K562 (cell line): Measurements from ENCODE around the gene POLD1. TPM values are rescaled to one million over a fixed set of nuclear protein-coding genes. Genes with fewer than 3 reads are reported as not detected.

Experiments
- ATAC-seq: fragments of 200-7000 bp; cut with Tn5 transposase; 3 replicates; pipeline ENCODE4 v1.9.1; 2020; ENCODE audit warnings: moderate library complexity
- BruUV-seq: library from RNA; stranded (reverse); fragments of 400-500 nt; replicated peaks from 2 replicates; lab custom pipeline; 2021; lab: Mats Ljungman, UMichigan
- CTCF ChIA-PET: fragments of 300-600 bp; formaldehyde crosslinking; extraction: SDS; loops from one replicate; lab custom pipeline; 2021; ENCODE audit warnings: low intra/inter-chr PET ratio; lab: Yijun Ruan, JAX
- POLR2A ChIA-PET: fragments of 300-600, 350-650 bp; sonication (Branson Sonifier 250); formaldehyde crosslinking; extraction: SDS; loops from one replicate; lab custom pipeline; 2021; ENCODE audit warnings: antibody characterized with exemption, inconsistent platforms; lab: Yijun Ruan, JAX
- DNase-seq, 4 experiments: peaks; one replicate each; pipeline versions ENCODE4 v3.0.0 to v3.0.0-alpha.2; 2011 to 2018; ENCODE audit warnings: low spot score in 3 of 4, mixed read lengths in 3 of 4; ENCODE audit errors: extremely low read depth in 1 of 4
- FAIRE-seq: peaks from 2 replicates; lab custom pipeline; 2011; peaks lifted over from hg19 to GRCh38; lab: Jason Lieb, UNC
- H2AFZ ChIP-seq: 2 replicates; pipeline ENCODE4 v1.6.0; 2011; ENCODE audit warnings: low read depth, low read length, control low read depth, inconsistent platforms
- H3K27ac ChIP-seq: fragments of 200-600 bp; 3 replicates; pipeline ENCODE4 v1.8.0; 2011; ENCODE audit warnings: low read depth, mild to moderate bottlenecking, control low read depth, inconsistent platforms, low read length, moderate library complexity, mixed read lengths; ENCODE audit errors: extremely low read depth
- H3K27me3 ChIP-seq, 2 experiments: fragments of 300-600 bp in 1 of 2; 2 replicates in 1 of 2; 3 replicates in 1 of 2; pipeline versions ENCODE4 v1.6.0 to v1.8.0; 2011; ENCODE audit warnings: inconsistent platforms in 2 of 2, low read length in 2 of 2, mild to moderate bottlenecking in 1 of 2, mixed read lengths in 1 of 2, moderate library complexity in 1 of 2; ENCODE audit not compliant: control insufficient read depth in 2 of 2, insufficient read depth in 2 of 2
- H3K36me3 ChIP-seq: fragments of 300-600 bp; 3 replicates; pipeline ENCODE4 v1.8.0; 2011; ENCODE audit warnings: mild to moderate bottlenecking, low read length, inconsistent platforms; ENCODE audit not compliant: control insufficient read depth, insufficient read depth
- H3K4me1 ChIP-seq, 2 experiments: fragments of 200-600 bp in 1 of 2; replicated peaks in 1 of 2; 2 replicates in 1 of 2; 3 replicates in 1 of 2; pipeline versions ENCODE4 v1.5.1 to v1.8.0; 2011; ENCODE audit warnings: inconsistent platforms in 2 of 2, low read length in 2 of 2, mild to moderate bottlenecking in 1 of 2, mixed read lengths in 1 of 2, moderate library complexity in 1 of 2; ENCODE audit not compliant: control insufficient read depth in 2 of 2, insufficient read depth in 2 of 2
- H3K4me2 ChIP-seq: 2 replicates; pipeline ENCODE4 v1.6.1; 2011; ENCODE audit warnings: low read length, control low read depth, inconsistent platforms, mixed read lengths; ENCODE audit not compliant: insufficient read depth
- H3K4me3 ChIP-seq: fragments of 200-600 bp; sonication (generic), shearing (Covaris generic); 2 replicates; pipeline ENCODE4 v1.5.1; 2016; ENCODE audit warnings: control low read depth, inconsistent platforms
- H3K79me2 ChIP-seq: fragments of 200-600 bp; 3 replicates; pipeline ENCODE4 v1.8.0; 2011; ENCODE audit warnings: low read length, inconsistent platforms; ENCODE audit not compliant: control insufficient read depth, insufficient read depth
- H3K9ac ChIP-seq, 2 experiments: 2 replicates each; pipeline versions ENCODE4 v1.6.0 to v1.6.1; 2011; ENCODE audit warnings: low read depth in 2 of 2, low read length in 2 of 2, control low read depth in 1 of 2, inconsistent platforms in 1 of 2, mild to moderate bottlenecking in 1 of 2, mixed read lengths in 1 of 2; ENCODE audit not compliant: insufficient read depth in 1 of 2
- H3K9me1 ChIP-seq: one replicate; pipeline ENCODE4 v1.6.0; 2011; ENCODE audit warnings: inconsistent platforms, mild to moderate bottlenecking, low read length, moderate library complexity; ENCODE audit not compliant: control insufficient read depth, insufficient read depth
- H3K9me3 ChIP-seq: replicated peaks from 2 replicates; pipeline ENCODE4 v1.5.1; 2011; ENCODE audit warnings: low read depth, low read length, inconsistent platforms; ENCODE audit not compliant: control insufficient read depth, insufficient read depth
- H4K20me1 ChIP-seq: replicated peaks from 2 replicates; pipeline ENCODE4 v1.6.1; 2011; ENCODE audit warnings: low read length, inconsistent platforms, mixed read lengths; ENCODE audit not compliant: control insufficient read depth, insufficient read depth
- CCNT2 ChIP-seq: IDR thresholded peaks from 2 replicates; pipeline ENCODE4 v1.6.1; 2011; ENCODE audit warnings: borderline replicate concordance, low read depth, mild to moderate bottlenecking, moderate library complexity, mixed read lengths, low read length; ENCODE audit not compliant: insufficient read length; ENCODE audit errors: extremely low read depth
- CHD2 ChIP-seq: IDR thresholded peaks from 2 replicates; pipeline ENCODE4 v1.6.1; 2011; ENCODE audit warnings: low read depth, low read length
- DDX20 ChIP-seq: fragments of 450-650 bp; IDR thresholded peaks from 2 replicates; pipeline ENCODE4 v1.6.1; 2016; ENCODE audit warnings: missing genetic modification characterization, low read depth, mild to moderate bottlenecking, missing compliant biosample characterization, moderate library complexity
- GABPA ChIP-seq: fragments of 200-800 bp; sonication (Bioruptor generic); conservative IDR thresholded peaks from 2 replicates; pipeline ENCODE4 v1.6.1; 2016; ENCODE audit warnings: low read depth, missing genetic modification characterization, missing compliant biosample characterization
- GABPB2 ChIP-seq: fragments of 250-450 bp; sonication (Bioruptor Pico); conservative IDR thresholded peaks from 2 replicates; pipeline ENCODE4 v1.5.1; 2021; ENCODE audit warnings: mild to moderate bottlenecking
- NFIC ChIP-seq: fragments of 450-650 bp; IDR thresholded peaks from 2 replicates; pipeline ENCODE4 v1.6.1; 2017; ENCODE audit warnings: mild to moderate bottlenecking, inconsistent platforms
- POLR2B ChIP-seq: fragments of 450-650 bp; IDR thresholded peaks from 2 replicates; pipeline ENCODE4 v1.6.1; 2018; ENCODE audit warnings: low read depth; ENCODE audit not compliant: partially characterized antibody
- POLR3G ChIP-seq: IDR thresholded peaks from 2 replicates; pipeline ENCODE4 v1.6.1; 2011; ENCODE audit not compliant: insufficient read length, insufficient replicate concordance; ENCODE audit errors: extremely low read depth
- PRDM10 ChIP-seq: fragments of 450-650 bp; IDR thresholded peaks from 2 replicates; pipeline ENCODE4 v1.6.1; 2018; ENCODE audit not compliant: partially characterized antibody
- PTTG1 ChIP-seq: fragments of 450-650 bp; IDR thresholded peaks from 2 replicates; pipeline ENCODE4 v1.6.1; 2016; ENCODE audit warnings: low read depth, mild to moderate bottlenecking, missing genetic modification characterization, missing compliant biosample characterization
- THAP12 ChIP-seq: fragments of 250-450 bp; sonication (Bioruptor Pico); IDR thresholded peaks from 2 replicates; pipeline ENCODE4 v1.9.0; 2021; ENCODE audit warnings: mild to moderate bottlenecking, inconsistent platforms
- ZNF717 ChIP-seq: fragments of 250-450 bp; sonication (Bioruptor Pico); IDR thresholded peaks from 2 replicates; pipeline ENCODE4 v1.5.0; 2021
- WGBS: fragments of 100-300 bp; shearing (Covaris generic); methylation state at CpG from one replicate; pipeline ENCODE4 v1.1.6; 2016; ENCODE audit warnings: low coverage, mixed read lengths; ENCODE audit not compliant: insufficient coverage; ENCODE audit errors: missing lambda C conversion rate; 5-methylcytosine and 5-hydroxymethylcytosine counted together
- in situ Hi-C: fragments of 300-500 bp; cut with MboI; formaldehyde crosslinking; loops from 4 replicates; pipeline ENCODE4 v1.15.0; 2018; ENCODE audit warnings: inconsistent platforms, mixed read lengths
- intact Hi-C: fragments of 100-400 bp; cut with micrococcal nuclease; formaldehyde crosslinking; loops from 2 replicates; pipeline ENCODE4 v1.14.2; 2022
- polyA plus RNA-seq, 8 experiments: library from polyadenylated mRNA; depleted of rRNA in 4 of 8; stranded (reverse) in 5 of 8; unstranded in 3 of 8; fragments of >200 nt; fragmentation: Nextera tagmentation in 2 of 8; fragmentation: Illumina TruSeq in 1 of 8; extraction: Ambion mirVana in 2 of 8; extraction: Trizol in 1 of 8; gene quantifications; 2 replicates each; pipeline versions ENCODE4 v1.2.1 to v1.2.3, GENCODE V29; 2011 to 2014; ENCODE audit warnings: inconsistent platforms in 1 of 8, missing spikeins in 1 of 8
- total RNA-seq, 7 experiments: library from RNA; depleted of rRNA in 6 of 7; stranded (reverse); fragments of >200 nt in 6 of 7; fragmentation: Illumina TruSeq in 2 of 7; extraction: Trizol in 2 of 7; gene quantifications; 2 replicates each; pipeline versions ENCODE4 v1.2.1 to v1.2.3, GENCODE V29; 2011 to 2021; ENCODE audit warnings: low replicate concordance in 1 of 7

Gene POLD1
- total and polyA plus RNA-seq, 9 of the 15 experiments (the other 6 are each of a cell fraction or from before 2014, with no cell fraction given): 1.3 to 312 (median 47.8) TPM

GRCh38 chr19:50432221-50433028 lies 48.3 kb downstream of the POLD1 start, which contains the start of gene MYBPC2 (continued):
- TF ChIP-seq THAP12 (CRISPR knock-in tag): no peak
- peak; percentile 83 for TF ChIP-seq NFIC
- TF ChIP-seq GABPA (tag): no peak

GRCh38 chr19:50433201-50434180 lies 49.3 kb downstream of the POLD1 start:
- CTCF ChIA-PET: no interaction called here
- H3K4me1 ChIP-seq: peaks cover 12 to 45% of the 10 kb centered on the region in 2 experiments; a peak in 4 of 5 replicates
- ATAC-seq (no peak), FAIRE-seq (no peak), DNase-seq (no peak)
- peaks cover 0 to 19% of the 10 kb centered on the region in 2 experiments; a peak in 3 of 5 replicates for H3K27me3 ChIP-seq
- POLR2A ChIA-PET: no interaction called here
- H3K9ac ChIP-seq: peak overlapping the region in 1 of 2 experiments; percentile 35; a peak in 1 of 4 replicates
- no TSS peak for BruUV-seq
- no peak overlapping the region for H3K27ac ChIP-seq
- 58% methylated on average over 19 of the region's 19 CpGs for WGBS
- no peaks in the 10 kb centered on the region for H4K20me1 ChIP-seq
- no peak overlapping the region for H2AFZ ChIP-seq
- no peaks in the 10 kb centered on the region for H3K9me3 ChIP-seq
- in situ Hi-C loops: no loop called here
- no peaks in the 10 kb centered on the region for H3K9me1 ChIP-seq
- H3K79me2 ChIP-seq: no peaks in the 10 kb centered on the region
- intact Hi-C loops: no loop called here
- no peaks in the 10 kb centered on the region for H3K36me3 ChIP-seq
- no peak overlapping the region for H3K4me2 ChIP-seq
- H3K4me3 ChIP-seq: no peak overlapping the region
- TF ChIP-seq POLR2B (no peak), CHD2 (no peak), DDX20 (tag) (no peak), CCNT2 (no peak), POLR3G (no peak), GABPB2 (CRISPR knock-in tag) (no peak), PRDM10 (peak; percentile 26), ZNF717 (CRISPR knock-in tag) (no peak), PTTG1 (tag) (no peak)
